UCSD-AML1 (cell line): Measurements from ENCODE around the gene DCP2.
"Not testable (repeated sequence)": the region's sequence is repeated elsewhere in the genome, so short reads cannot be mapped to it uniquely, and the experiment has no call there.

Experiments used
- DNase-seq: peaks from one replicate; lab custom pipeline; 2025; ENCODE audit not compliant: unreplicated experiment; lab: John Stamatoyannopoulos, UW

DCP2 gene

GRCh38 chr5:112976432-112977309 lies at the start of gene DCP2:
DCP2 (plus strand) TSS chr5:112976798; CDS start chr5:112976934, 136 bp downstream.
- DNase-seq: peak; percentile 98

- DNase-seq: no peak
Observed at GRCh38 chr5:112929336-112930081, 47.1 kb upstream of the DCP2 start.

GRCh38 chr5:112930082-112930344 lies 46.6 kb upstream of the DCP2 start:
- DNase-seq: no peak

- DNase-seq: no peak
Observed at GRCh38 chr5:112931473-112931872, 45.1 kb upstream of the DCP2 start.

- DNase-seq: no peak
Observed at GRCh38 chr5:112933105-112933504, 43.5 kb upstream of the DCP2 start.

- DNase-seq: no peak
Observed at GRCh38 chr5:112933651-112934365, 42.8 kb upstream of the DCP2 start.

GRCh38 chr5:112934366-112934663 lies 42.3 kb upstream of the DCP2 start:
- no peak for DNase-seq

GRCh38 chr5:112935675-112936074 lies 40.9 kb upstream of the DCP2 start:
- DNase-seq: no peak

- no peak for DNase-seq
Observed at GRCh38 chr5:112938286-112938685, 38.3 kb upstream of the DCP2 start.

GRCh38 chr5:112940670-112941069 lies 35.9 kb upstream of the DCP2 start:
- DNase-seq: no peak

GRCh38 chr5:112948458-112948857 lies 28.1 kb upstream of the DCP2 start:
- DNase-seq: no peak

GRCh38 chr5:112951124-112951702 lies 25.4 kb upstream of the DCP2 start:
- DNase-seq: no peak

GRCh38 chr5:112956606-112957005 lies 20.0 kb upstream of the DCP2 start:
- no peak for DNase-seq

GRCh38 chr5:112957036-112957808 lies 19.4 kb upstream of the DCP2 start:
- no peak for DNase-seq

- no peak for DNase-seq
Observed at GRCh38 chr5:112958093-112959088, 18.2 kb upstream of the DCP2 start.

- DNase-seq: not testable (repeated sequence)
Observed at GRCh38 chr5:112959872-112960271, 16.7 kb upstream of the DCP2 start.

GRCh38 chr5:112960315-112960714 lies 16.3 kb upstream of the DCP2 start:
- DNase-seq: no peak

GRCh38 chr5:112960863-112961504 lies 15.6 kb upstream of the DCP2 start:
- no peak for DNase-seq

GRCh38 chr5:112963374-112963733 lies 13.2 kb upstream of the DCP2 start:
- DNase-seq: not testable (repeated sequence)
